LNCAP (cell line): ENCODE measurements around the gene ZG16.

ENCODE experiments used
- CTCF ChIP-seq: fragments of 450-650 bp; IDR thresholded peaks from 2 replicates; pipeline ENCODE4 v1.5.1; 2017; ENCODE audit warnings: mild to moderate bottlenecking

The ZG16 gene

GRCh38 chr16:29806099-29806579, 28.1 kb downstream of the ZG16 start, which contains the start of gene MAZ:
Gene MAZ, plus strand, starts transcription at chr16:29806529. Its CDS starts 173 bp downstream, at chr16:29806702.
- no peak for TF ChIP-seq CTCF

- no peak for TF ChIP-seq CTCF
Observed at GRCh38 chr16:29806641-29807425, 28.8 kb downstream of the ZG16 start.

GRCh38 chr16:29807426-29808218, 29.6 kb downstream of the ZG16 start:
- TF ChIP-seq CTCF = peak; percentile 44

- TF ChIP-seq CTCF = no peak
Observed at GRCh38 chr16:29808219-29808900, 30.3 kb downstream of the ZG16 start.

GRCh38 chr16:29809031-29809747, 31.1 kb downstream of the ZG16 start:
- TF ChIP-seq CTCF = no peak

- TF ChIP-seq CTCF = no peak
Observed at GRCh38 chr16:29809850-29810698, 32.0 kb downstream of the ZG16 start.
